IgD-negative memory B cell (primary cell): ENCODE results near the gene RPS27L. TPM values are rescaled to one million over a fixed set of nuclear protein-coding genes. Genes with fewer than 3 reads are reported as not detected.

Experiments used
- H3K27ac Mint-ChIP-seq, 3 donors: one replicate each; pipeline ENCODE4 v1.8.0; 2020 to 2022; ENCODE audit warnings: mild to moderate bottlenecking in 3 of 3, mixed read lengths in 3 of 3, moderate library complexity in 1 of 3
- H3K27me3 Mint-ChIP-seq: one replicate; pipeline ENCODE4 v1.8.0; 2021; ENCODE audit warnings: mixed read lengths
- H3K36me3 Mint-ChIP-seq: one replicate; pipeline ENCODE4 v1.8.0; 2020; ENCODE audit warnings: mild to moderate bottlenecking, mixed read lengths
- H3K4me1 Mint-ChIP-seq, 3 donors: one replicate each; pipeline ENCODE4 v1.8.0; 2020 to 2022; ENCODE audit warnings: mixed read lengths in 3 of 3, mild to moderate bottlenecking in 1 of 3
- H3K4me3 Mint-ChIP-seq, 4 donors: one replicate each; pipeline ENCODE4 v1.8.0; 2020 to 2022; ENCODE audit warnings: mild to moderate bottlenecking in 4 of 4, mixed read lengths in 4 of 4, moderate library complexity in 3 of 4
- H3K9me3 Mint-ChIP-seq, 3 donors: one replicate each; pipeline ENCODE4 v1.8.0; 2020 to 2021; ENCODE audit warnings: mixed read lengths in 3 of 3, mild to moderate bottlenecking in 1 of 3
- polyA plus RNA-seq: library from polyadenylated mRNA; unstranded; fragments of 300-500 nt; fragmentation: Illumina TruSeq; gene quantifications from one replicate; pipeline ENCODE4 v1.2.3, GENCODE V29; 2021

Gene RPS27L
- polyA plus RNA-seq, 1 donor from 2014 or later: 147 TPM

- no peaks in the 10 kb centered on the region for H3K4me1 Mint-ChIP-seq
- H3K9me3 Mint-ChIP-seq: no peaks in the 10 kb centered on the region
- no peak overlapping the region for H3K27ac Mint-ChIP-seq
- H3K27me3 Mint-ChIP-seq: no peaks in the 10 kb centered on the region
- no peak overlapping the region for H3K4me3 Mint-ChIP-seq
- H3K36me3 Mint-ChIP-seq: no peaks in the 10 kb centered on the region
Observed at GRCh38 chr15:63172851-63173451, 15.7 kb upstream of the RPS27L start.

DNA sequence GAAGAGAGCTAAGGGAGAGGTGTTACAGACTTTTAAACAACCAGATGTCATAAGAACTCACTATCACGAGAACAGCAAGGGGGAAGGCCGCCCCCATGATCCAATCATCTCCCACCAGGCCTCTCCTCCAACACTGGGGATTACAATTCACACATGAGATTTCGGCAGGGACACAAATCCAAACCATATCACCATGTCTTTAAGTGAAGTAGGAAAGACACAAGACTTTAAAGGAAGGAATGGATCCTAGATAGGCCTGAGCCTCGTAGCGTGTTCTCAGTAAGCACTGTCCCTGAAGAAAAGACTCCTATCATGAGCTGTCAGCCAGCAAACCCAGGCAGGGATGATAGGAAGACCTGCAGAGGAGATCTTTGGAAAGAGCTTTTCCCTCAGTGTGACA lies 15.1 kb upstream of the RPS27L start:
- H3K4me3 Mint-ChIP-seq: no peak overlapping the region
- no peak overlapping the region for H3K27ac Mint-ChIP-seq
- H3K9me3 Mint-ChIP-seq: no peaks in the 10 kb centered on the region
- H3K27me3 Mint-ChIP-seq: no peaks in the 10 kb centered on the region
- H3K4me1 Mint-ChIP-seq: no peaks in the 10 kb centered on the region
- H3K36me3 Mint-ChIP-seq: no peaks in the 10 kb centered on the region

DNA sequence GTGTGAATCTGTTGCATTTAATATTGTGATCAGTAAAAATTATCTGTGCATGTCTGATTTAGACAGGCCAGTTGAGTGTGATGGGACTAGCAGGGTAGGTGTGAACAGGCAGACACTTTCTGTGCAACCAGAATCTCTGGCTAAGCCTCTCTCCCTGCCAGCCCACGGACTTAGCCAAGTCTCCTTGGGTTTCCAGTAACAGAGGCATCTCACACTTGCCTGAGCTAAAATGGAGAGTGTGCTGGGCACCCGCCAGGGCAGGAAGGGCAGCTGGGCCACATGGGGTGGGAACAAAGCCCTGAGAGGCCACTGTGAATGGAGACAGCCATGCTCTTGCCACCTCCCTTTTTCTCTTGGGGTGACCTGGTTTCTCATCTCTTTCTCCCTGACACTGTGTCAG lies 12.5 kb upstream of the RPS27L start:
- H3K27ac Mint-ChIP-seq: no peak overlapping the region
- no peak overlapping the region for H3K4me3 Mint-ChIP-seq
- H3K9me3 Mint-ChIP-seq: no peaks in the 10 kb centered on the region
- no peaks in the 10 kb centered on the region for H3K4me1 Mint-ChIP-seq
- H3K27me3 Mint-ChIP-seq: no peaks in the 10 kb centered on the region
- H3K36me3 Mint-ChIP-seq: no peaks in the 10 kb centered on the region

DNA sequence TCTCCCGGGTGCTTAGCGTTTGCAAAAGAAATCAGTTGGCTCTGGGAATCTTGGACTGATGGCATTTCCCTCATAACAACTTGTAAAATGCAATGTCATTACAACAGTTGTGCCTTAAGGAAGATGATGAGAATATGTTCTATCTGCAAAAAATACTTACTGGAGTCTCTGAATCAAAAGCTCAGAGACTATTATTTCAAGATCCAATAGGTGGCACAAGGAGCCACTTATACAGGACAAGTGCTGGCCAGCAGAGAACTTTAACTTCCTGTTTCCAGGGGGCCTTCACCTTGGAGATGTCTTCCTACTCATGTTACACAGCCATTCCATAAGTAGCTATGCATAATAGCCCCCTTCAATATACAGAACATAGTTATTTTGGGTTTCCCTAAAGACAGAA lies 8.9 kb upstream of the RPS27L start:
- Mint-ChIP-seq H3K27me3 (no peaks in the 10 kb centered on the region), H3K4me1 (peaks cover 2 to 3% (median 3%) of the 10 kb centered on the region in 3 donors), H3K4me3 (peak overlapping the region in 1 of 4 donors; percentile 15), H3K9me3 (no peaks in the 10 kb centered on the region), H3K36me3 (no peaks in the 10 kb centered on the region), H3K27ac (no peak overlapping the region)

DNA sequence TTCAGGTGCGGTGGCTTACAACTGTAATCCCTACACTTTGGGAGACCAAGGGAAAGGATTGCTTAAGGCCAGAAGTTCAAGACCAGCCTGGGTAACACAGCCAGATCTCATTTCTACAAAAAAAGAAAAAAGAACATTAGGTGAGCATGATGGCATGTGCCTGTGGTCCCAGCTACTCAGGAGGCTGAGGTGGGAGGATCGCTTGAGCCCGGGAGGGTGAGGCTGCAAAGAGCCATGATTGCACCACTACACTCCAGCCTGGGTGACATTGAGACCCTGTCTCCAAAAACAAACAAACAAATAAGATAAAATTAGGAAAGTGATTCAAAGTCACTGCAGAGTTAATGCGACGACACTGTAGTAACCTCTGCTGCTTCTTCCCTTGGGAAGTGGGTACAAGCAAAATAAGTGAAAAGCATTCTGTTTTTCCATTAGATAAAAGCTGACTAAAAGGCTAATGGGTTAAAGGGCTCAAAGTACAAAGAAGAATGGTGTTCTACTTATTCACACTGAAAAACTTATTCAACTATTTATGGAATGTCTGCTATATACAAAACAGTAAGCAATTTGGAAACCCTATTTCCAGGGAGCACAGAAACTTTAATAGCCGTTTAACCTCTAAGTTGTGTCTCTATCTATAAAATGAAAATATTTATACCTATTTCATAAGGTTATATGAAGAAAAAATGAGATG lies 8.0 kb upstream of the RPS27L start:
- Mint-ChIP-seq H3K27ac (no peak overlapping the region), H3K27me3 (no peaks in the 10 kb centered on the region), H3K36me3 (no peaks in the 10 kb centered on the region), H3K9me3 (no peaks in the 10 kb centered on the region), H3K4me3 (no peak overlapping the region), H3K4me1 (peaks cover 2 to 3% (median 3%) of the 10 kb centered on the region in 3 donors)

DNA sequence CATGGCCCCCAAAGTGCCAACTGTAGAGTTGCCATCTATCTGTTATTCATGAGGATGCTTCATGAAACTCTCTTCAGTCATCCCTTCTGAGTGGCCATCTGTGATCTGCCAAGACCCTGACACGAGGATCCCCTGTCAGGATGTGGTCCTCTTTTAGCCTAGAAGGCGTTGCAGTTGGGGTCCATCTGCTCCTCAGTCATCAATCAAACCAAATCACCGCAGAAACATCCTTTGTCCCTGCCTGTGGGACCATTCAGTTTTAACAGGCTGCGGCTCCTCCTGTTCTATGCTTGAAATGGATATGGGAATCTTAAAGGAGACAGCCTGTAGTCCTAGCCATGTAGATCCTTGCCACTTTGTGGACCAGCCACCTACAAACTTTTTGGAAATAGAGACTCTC lies 5.9 kb upstream of the RPS27L start:
- Mint-ChIP-seq H3K27ac (peak overlapping the region in 1 of 3 donors; percentile 20), H3K4me3 (peak overlapping the region in 3 of 4 donors; percentile 25 to 60 (median 57)), H3K9me3 (no peaks in the 10 kb centered on the region), H3K36me3 (no peaks in the 10 kb centered on the region), H3K4me1 (peaks cover 2 to 5% (median 3%) of the 10 kb centered on the region in 3 donors), H3K27me3 (no peaks in the 10 kb centered on the region)

GRCh38 chr15:63160638-63161037 lies 3.4 kb upstream of the RPS27L start:
- Mint-ChIP-seq H3K9me3 (no peaks in the 10 kb centered on the region), H3K36me3 (peaks cover 2% of the 10 kb centered on the region), H3K27me3 (no peaks in the 10 kb centered on the region), H3K4me1 (peaks cover 9 to 23% (median 12%) of the 10 kb centered on the region in 3 donors), H3K4me3 (peak overlapping the region in 1 of 4 donors; percentile 81), H3K27ac (no peak overlapping the region)

DNA sequence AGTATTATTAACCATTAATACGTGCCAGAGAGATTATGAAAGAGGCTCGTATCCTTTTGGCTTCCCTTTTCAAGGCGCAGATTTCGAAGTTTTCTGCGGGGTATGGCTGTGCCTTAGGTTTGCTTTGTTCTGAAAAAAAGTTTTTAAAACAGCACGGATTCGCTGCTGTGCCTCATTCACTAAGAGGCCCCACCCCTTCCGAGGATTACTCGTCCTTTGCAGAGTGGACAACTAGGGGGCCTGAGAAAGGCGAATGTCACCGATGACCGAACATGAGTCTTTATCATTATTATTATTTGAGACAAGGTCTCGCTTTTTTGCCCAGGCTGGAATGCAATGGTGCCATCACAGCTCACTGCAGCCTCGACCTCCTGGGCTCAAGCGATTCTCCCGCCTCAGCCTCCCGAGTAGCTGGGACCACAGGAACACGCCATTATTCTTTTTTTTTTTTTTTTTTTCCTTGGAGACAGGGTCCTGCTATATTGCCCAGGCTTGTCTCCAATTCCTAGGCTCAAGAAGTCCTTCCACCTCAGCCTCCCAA lies 684 bp upstream of the RPS27L start:
- peak overlapping the region; percentile 69 to 95 (median 92) for H3K27ac Mint-ChIP-seq
- H3K36me3 Mint-ChIP-seq: peaks cover 4% of the 10 kb centered on the region

DNA sequence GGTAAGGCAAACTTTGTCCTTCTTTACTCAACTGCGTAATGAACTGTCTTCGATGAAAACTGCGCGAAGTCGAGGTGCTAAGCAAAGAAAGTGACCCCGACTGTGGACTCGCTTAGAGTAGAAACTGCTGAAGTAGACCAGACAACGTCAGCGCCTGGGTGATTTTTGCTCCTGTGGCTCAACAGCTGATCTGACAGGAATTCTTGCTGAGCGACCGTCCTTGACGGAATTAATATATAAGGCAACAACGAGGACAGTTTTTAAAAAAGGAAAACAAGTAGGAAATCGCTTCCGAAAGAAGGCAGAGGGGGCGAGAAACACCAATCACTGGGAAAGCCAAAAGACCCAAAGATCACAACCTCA lies 541 bp downstream of the RPS27L start:
- no peaks in the 10 kb centered on the region for H3K9me3 Mint-ChIP-seq
- peaks cover 4% of the 10 kb centered on the region for H3K36me3 Mint-ChIP-seq
- H3K4me1 Mint-ChIP-seq: peaks cover 11 to 20% (median 14%) of the 10 kb centered on the region in 3 donors
- H3K27me3 Mint-ChIP-seq: no peaks in the 10 kb centered on the region
- peak overlapping the region; percentile 100 for H3K4me3 Mint-ChIP-seq
- peak overlapping the region; percentile 95 to 98 (median 96) for H3K27ac Mint-ChIP-seq

More for the DNA sequence above, 684 bp upstream of the RPS27L start:
- Mint-ChIP-seq H3K9me3 (no peaks in the 10 kb centered on the region), H3K4me3 (peak overlapping the region; percentile 86 to 100 (median 98)), H3K4me1 (peaks cover 12 to 20% (median 14%) of the 10 kb centered on the region in 3 donors), H3K27me3 (no peaks in the 10 kb centered on the region)

DNA sequence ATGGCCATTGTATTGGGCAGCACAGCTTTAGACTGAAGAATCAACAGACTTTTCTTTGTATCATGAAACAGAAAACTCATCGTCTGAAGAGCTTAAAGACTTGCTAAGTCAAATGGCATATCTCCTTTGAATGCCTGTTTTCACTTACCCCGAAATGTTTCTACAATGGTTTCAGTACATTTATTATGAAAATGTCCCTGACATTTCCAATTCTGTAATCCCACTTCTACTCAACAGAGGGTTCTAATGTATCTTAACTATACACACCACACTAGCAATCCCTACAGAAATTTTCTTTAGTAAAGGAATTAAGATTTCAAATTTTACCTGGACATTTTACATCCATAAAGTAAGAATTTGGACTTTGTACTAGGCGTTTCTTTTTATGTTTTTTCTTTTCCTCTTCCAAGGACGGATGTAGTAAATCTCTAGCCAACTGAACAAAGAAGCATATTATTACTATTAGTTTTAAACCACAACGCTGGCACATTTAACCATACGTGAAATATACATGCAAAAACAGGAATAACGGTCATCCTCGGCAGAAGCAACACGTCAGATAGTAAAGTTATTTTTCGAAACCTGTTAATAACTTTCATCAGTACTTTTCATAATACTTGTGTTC lies 1.1 kb downstream of the RPS27L start:
- H3K9me3 Mint-ChIP-seq: no peaks in the 10 kb centered on the region
- peak overlapping the region; percentile 100 for H3K4me3 Mint-ChIP-seq
- peaks cover 11 to 20% (median 14%) of the 10 kb centered on the region in 3 donors for H3K4me1 Mint-ChIP-seq
- peaks cover 4% of the 10 kb centered on the region for H3K36me3 Mint-ChIP-seq
- H3K27ac Mint-ChIP-seq: peak overlapping the region; percentile 95 to 98 (median 96)
- no peaks in the 10 kb centered on the region for H3K27me3 Mint-ChIP-seq

DNA sequence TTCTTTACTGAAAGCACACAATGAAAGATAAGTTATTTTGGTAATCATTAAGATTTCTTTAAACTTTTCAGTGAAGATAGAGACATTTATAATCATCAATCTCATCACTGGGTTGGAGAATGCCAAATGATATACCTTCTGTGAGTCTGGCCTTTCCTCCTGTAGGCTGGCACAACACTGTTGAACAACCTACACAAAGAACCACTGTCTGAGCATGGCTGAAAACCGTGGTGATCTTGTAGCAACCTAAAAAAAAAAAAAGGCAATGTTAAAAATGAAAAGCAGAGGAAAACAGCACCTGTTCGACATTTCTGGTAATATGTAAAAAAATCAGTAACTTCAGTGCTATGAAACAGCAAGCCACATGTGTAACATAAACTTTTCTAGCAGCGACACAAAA lies 1.8 kb downstream of the RPS27L start:
- Mint-ChIP-seq H3K4me3 (peak overlapping the region in 3 of 4 donors; percentile 58 to 100 (median 78)), H3K9me3 (no peaks in the 10 kb centered on the region), H3K27me3 (no peaks in the 10 kb centered on the region), H3K36me3 (peaks cover 4% of the 10 kb centered on the region), H3K27ac (no peak overlapping the region), H3K4me1 (peaks cover 11 to 20% (median 14%) of the 10 kb centered on the region in 3 donors)

- Mint-ChIP-seq H3K9me3 (no peaks in the 10 kb centered on the region), H3K4me1 (peaks cover 8 to 12% (median 11%) of the 10 kb centered on the region in 3 donors), H3K4me3 (no peak overlapping the region), H3K27ac (no peak overlapping the region), H3K27me3 (no peaks in the 10 kb centered on the region), H3K36me3 (peaks cover 4% of the 10 kb centered on the region)
Observed at GRCh38 chr15:63151665-63152064, 5.6 kb downstream of the RPS27L start.

- no peaks in the 10 kb centered on the region for H3K27me3 Mint-ChIP-seq
- peaks cover 12% of the 10 kb centered on the region for H3K36me3 Mint-ChIP-seq
- no peaks in the 10 kb centered on the region for H3K9me3 Mint-ChIP-seq
- H3K4me3 Mint-ChIP-seq: no peak overlapping the region
- H3K27ac Mint-ChIP-seq: no peak overlapping the region
- peaks cover 0 to 3% (median 0%) of the 10 kb centered on the region in 3 donors for H3K4me1 Mint-ChIP-seq
Observed at GRCh38 chr15:63146684-63147083, 10.6 kb downstream of the RPS27L start.

DNA sequence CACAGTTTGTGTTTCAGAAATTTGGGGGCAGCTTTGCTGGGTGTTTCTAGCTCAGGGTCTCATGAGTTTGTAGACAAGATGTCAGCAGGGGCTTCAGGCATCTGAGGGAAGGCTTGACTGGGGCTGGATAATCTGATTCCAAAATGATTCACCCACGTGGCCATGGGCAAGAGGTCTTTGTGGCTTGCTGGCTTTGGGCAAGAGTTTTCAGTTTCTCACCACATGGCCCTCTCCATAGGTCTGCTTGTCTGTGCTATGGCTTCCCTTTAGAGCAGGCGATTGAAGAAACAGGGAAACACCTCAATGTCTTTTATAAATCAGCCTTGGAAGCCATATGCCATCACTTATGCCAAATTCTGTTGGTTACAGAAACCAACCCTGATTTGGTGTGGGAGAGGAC lies 11.9 kb downstream of the RPS27L start:
- H3K27ac Mint-ChIP-seq: peak overlapping the region in 1 of 3 donors; percentile 47
- H3K36me3 Mint-ChIP-seq: peaks cover 12% of the 10 kb centered on the region
- no peaks in the 10 kb centered on the region for H3K9me3 Mint-ChIP-seq
- H3K27me3 Mint-ChIP-seq: no peaks in the 10 kb centered on the region
- H3K4me3 Mint-ChIP-seq: no peak overlapping the region
- peaks cover 0 to 3% (median 0%) of the 10 kb centered on the region in 3 donors for H3K4me1 Mint-ChIP-seq

- no peak overlapping the region for H3K4me3 Mint-ChIP-seq
- no peaks in the 10 kb centered on the region for H3K9me3 Mint-ChIP-seq
- H3K4me1 Mint-ChIP-seq: peaks cover 0 to 4% (median 3%) of the 10 kb centered on the region in 3 donors
- H3K27me3 Mint-ChIP-seq: no peaks in the 10 kb centered on the region
- H3K36me3 Mint-ChIP-seq: peaks cover 12% of the 10 kb centered on the region
- H3K27ac Mint-ChIP-seq: no peak overlapping the region
Observed at GRCh38 chr15:63140936-63141335, 16.3 kb downstream of the RPS27L start.
